HEK293 (cell line): ENCODE data around the gene CYP2B6.
"Not testable (repeated sequence)": the region's sequence is repeated elsewhere in the genome, so short reads cannot be mapped to it uniquely, and the experiment has no call there.

Experiments used
- CTCF ChIA-PET: fragments of 350-600 bp; formaldehyde crosslinking; extraction: SDS; loops from one replicate; lab custom pipeline; 2021; ENCODE audit warnings: antibody characterized with exemption; lab: Yijun Ruan, JAX
- POLR2A ChIA-PET: fragments of 300-600 bp; formaldehyde crosslinking; extraction: SDS; loops from one replicate; lab custom pipeline; 2020; ENCODE audit warnings: antibody characterized with exemption, inconsistent platforms; lab: Yijun Ruan, JAX
- H3K27ac ChIP-seq: fragments of 200-500 bp; sonication (Bioruptor generic); 2 replicates; pipeline ENCODE4 v1.5.1; 2014; ENCODE audit warnings: low read depth, low read length, control low read depth, inconsistent platforms; ENCODE audit errors: extremely low read depth
- H3K36me3 ChIP-seq, 2 experiments: fragments of 200-500 bp in 1 of 2; sonication (Bioruptor generic) in 1 of 2; 1 replicate in 1 of 2; 2 replicates in 1 of 2; pipeline ENCODE4 v1.5.1; 2014 to 2017; ENCODE audit warnings: inconsistent platforms in 2 of 2, low read length in 2 of 2; ENCODE audit not compliant: control insufficient read depth in 2 of 2, insufficient read depth in 1 of 2
- H3K4me1 ChIP-seq: fragments of 200-500 bp; sonication (Bioruptor generic); 2 replicates; pipeline ENCODE4 v1.5.1; 2014; ENCODE audit warnings: mild to moderate bottlenecking, low read length, inconsistent platforms; ENCODE audit not compliant: control insufficient read depth, insufficient read depth
- H3K4me3 ChIP-seq: 2 replicates; pipeline ENCODE4 v1.5.1; 2011; ENCODE audit warnings: low read depth, mild to moderate bottlenecking, control low read depth, low read length, moderate library complexity
- H3K9me3 ChIP-seq: fragments of 200-500 bp; sonication (Bioruptor generic); 2 replicates; pipeline ENCODE4 v1.5.1; 2014; ENCODE audit warnings: low read depth, low read length, inconsistent platforms; ENCODE audit not compliant: control insufficient read depth, insufficient read depth
- GLI4 ChIP-seq: fragments of 450-650 bp; formaldehyde crosslinking; IDR thresholded peaks from 2 replicates; pipeline ENCODE4 v1.5.1; 2016; ENCODE audit warnings: missing biosample characterization, missing genetic modification characterization
- MEIS1 ChIP-seq: sonication (generic); formaldehyde crosslinking; IDR thresholded peaks from 2 replicates; pipeline ENCODE4 v1.8.1; 2022; ENCODE audit warnings: missing genetic modification reagents, mild to moderate bottlenecking, borderline replicate concordance
- SP7 ChIP-seq: fragments of 450-650 bp; formaldehyde crosslinking; IDR thresholded peaks from 2 replicates; pipeline ENCODE4 v1.5.1; 2016; ENCODE audit warnings: missing biosample characterization, missing genetic modification characterization
- YY2 ChIP-seq: fragments of 450-650 bp; formaldehyde crosslinking; IDR thresholded peaks from 2 replicates; pipeline ENCODE4 v1.5.1; 2016; ENCODE audit warnings: missing biosample characterization, missing genetic modification characterization
- ZBTB11 ChIP-seq: fragments of 450-650 bp; formaldehyde crosslinking; conservative IDR thresholded peaks from 2 replicates; pipeline ENCODE4 v1.5.1; 2016; ENCODE audit warnings: low read depth, missing biosample characterization, missing genetic modification characterization
- ZBTB17 ChIP-seq: fragments of 450-650 bp; formaldehyde crosslinking; IDR thresholded peaks from 2 replicates; pipeline ENCODE4 v1.5.1; 2016; ENCODE audit warnings: missing biosample characterization, missing genetic modification characterization
- ZNF121 ChIP-seq: fragments of 450-650 bp; formaldehyde crosslinking; IDR thresholded peaks from 2 replicates; pipeline ENCODE4 v1.5.1; 2016; ENCODE audit warnings: missing biosample characterization, missing genetic modification characterization
- ZNF133 ChIP-seq: fragments of 450-650 bp; formaldehyde crosslinking; IDR thresholded peaks from 2 replicates; pipeline ENCODE4 v1.5.1; 2016; ENCODE audit warnings: missing biosample characterization, missing genetic modification characterization
- ZNF16 ChIP-seq: fragments of 450-650 bp; formaldehyde crosslinking; IDR thresholded peaks from 2 replicates; pipeline ENCODE4 v1.5.1; 2016; ENCODE audit warnings: low read depth, missing biosample characterization, missing genetic modification characterization
- ZNF335 ChIP-seq: fragments of 450-650 bp; formaldehyde crosslinking; conservative IDR thresholded peaks from 2 replicates; pipeline ENCODE4 v1.5.1; 2016; ENCODE audit warnings: missing biosample characterization, missing genetic modification characterization
- ZNF341 ChIP-seq: fragments of 450-650 bp; formaldehyde crosslinking; IDR thresholded peaks from 2 replicates; pipeline ENCODE4; 2016; ENCODE audit warnings: low read depth, missing biosample characterization, missing genetic modification characterization
- ZNF514 ChIP-seq: fragments of 450-650 bp; formaldehyde crosslinking; IDR thresholded peaks from 2 replicates; pipeline ENCODE4 v1.5.1; 2016; ENCODE audit warnings: missing biosample characterization, missing genetic modification characterization
- ZNF585B ChIP-seq: fragments of 450-650 bp; formaldehyde crosslinking; IDR thresholded peaks from 2 replicates; pipeline ENCODE4 v1.5.1; 2016; ENCODE audit warnings: missing biosample characterization, missing genetic modification characterization
- ZSCAN16 ChIP-seq: fragments of 450-650 bp; formaldehyde crosslinking; IDR thresholded peaks from 2 replicates; pipeline ENCODE4 v1.5.1; 2016; ENCODE audit warnings: missing biosample characterization, missing genetic modification characterization
- ZXDB ChIP-seq: fragments of 450-650 bp; formaldehyde crosslinking; IDR thresholded peaks from 2 replicates; pipeline ENCODE4 v1.5.1; 2016; ENCODE audit warnings: missing biosample characterization, missing genetic modification characterization
- TF ChIP-seq, protein P1 (sequence below): fragments of 450-650 bp; formaldehyde crosslinking; IDR thresholded peaks from 2 replicates; pipeline ENCODE4 v1.5.1; 2016; ENCODE audit warnings: missing biosample characterization, missing genetic modification characterization

Gene CYP2B6

DNA sequence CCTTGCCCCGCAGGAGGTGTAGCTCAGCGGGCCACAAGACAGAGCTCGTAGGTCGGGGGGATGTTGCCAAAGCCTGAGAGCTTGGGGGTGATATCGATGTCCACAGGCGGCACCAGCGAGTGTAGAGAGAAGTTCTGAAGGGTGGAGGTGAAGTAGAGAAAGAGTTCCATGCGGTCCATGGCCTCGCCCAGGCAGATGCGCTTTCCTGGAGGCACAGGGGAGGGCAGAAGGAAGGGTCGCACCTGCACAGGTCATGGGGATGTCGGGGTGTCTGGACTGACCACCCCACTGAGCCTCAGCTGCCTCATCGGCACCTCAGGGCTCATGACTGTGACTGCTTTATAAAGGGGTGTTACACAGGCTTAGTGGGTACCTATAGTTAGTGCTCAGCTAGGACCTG lies 59.3 kb downstream of the CYP2B6 start (continued):
- TF ChIP-seq ZNF121 (tag by site-specific recombination) = no peak
- TF ChIP-seq ZNF514 (tag by site-specific recombination) = no peak

- CTCF ChIA-PET, H3K36me3 ChIP-seq, H3K27ac ChIP-seq, H3K4me1 ChIP-seq, H3K9me3 ChIP-seq, H3K4me3 ChIP-seq, POLR2A ChIA-PET: not testable (repeated sequence)
Observed at GRCh38 chr19:41052162-41052561, 61.1 kb downstream of the CYP2B6 start.

- H3K36me3 ChIP-seq, POLR2A ChIA-PET, CTCF ChIA-PET, H3K27ac ChIP-seq, H3K9me3 ChIP-seq, H3K4me3 ChIP-seq, H3K4me1 ChIP-seq: not testable (repeated sequence)
Observed at GRCh38 chr19:41053331-41053730, 62.2 kb downstream of the CYP2B6 start.

DNA sequence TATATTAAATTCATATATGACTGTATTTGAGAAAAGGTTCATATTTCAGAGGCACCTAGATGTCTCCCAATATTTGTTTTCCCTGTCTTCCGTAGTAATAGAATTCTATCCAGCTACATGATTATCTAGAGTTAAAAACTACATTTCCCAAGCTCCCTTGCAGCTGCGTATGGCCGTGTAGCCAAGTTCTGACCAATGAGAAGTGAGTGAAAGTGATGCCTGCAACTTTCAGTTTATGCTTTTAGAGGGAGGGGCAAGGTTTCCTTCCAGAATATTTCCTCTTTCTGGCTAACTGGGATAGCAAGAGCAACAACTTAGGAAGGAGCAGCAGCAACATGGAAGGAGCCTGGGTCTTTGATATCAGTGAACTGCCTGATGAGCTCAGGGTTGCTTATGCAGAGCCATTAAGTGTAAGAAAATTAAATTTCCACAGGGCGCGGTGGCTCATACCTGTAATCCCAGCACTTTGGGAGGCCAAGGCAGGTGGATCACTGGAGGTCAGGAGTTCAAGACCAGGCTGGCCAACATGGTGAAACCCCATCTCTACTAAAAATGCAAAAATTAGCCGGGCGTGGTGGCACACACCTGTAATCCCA lies 74.0 kb downstream of the CYP2B6 start:
- Histone ChIP-seq H3K27ac (no peak overlapping the region), H3K4me3 (no peak overlapping the region), H3K36me3 (no peaks in the 10 kb centered on the region), H3K9me3 (no peaks in the 10 kb centered on the region), H3K4me1 (no peaks in the 10 kb centered on the region)
- ChIA-PET CTCF (interaction anchor here (0.6 to 0.9 kb wide), 2 partner anchors 10 to 44 kb away, joined by 3 to 4 read pairs; no protein-coding TSS in a partner anchor), POLR2A (interaction anchor here (1.0 kb wide), 1 partner anchor 402 kb away, joined by 3 read pairs; no protein-coding TSS in a partner anchor)
- no peak for TF ChIP-seq GLI4 (tag by site-specific recombination)
- TF ChIP-seq ZNF335 (tag by site-specific recombination) = peak; percentile 62
- no peak for TF ChIP-seq ZNF133 (tag by site-specific recombination)
- TF ChIP-seq ZBTB11 (tag by site-specific recombination) = no peak
- no peak for TF ChIP-seq ZNF585B (tag by site-specific recombination)
- no peak for TF ChIP-seq ZXDB (tag by site-specific recombination)
- TF ChIP-seq SP7 (tag by site-specific recombination) = no peak
- no peak for TF ChIP-seq MEIS1 (CRISPR knock-in tag)
- TF ChIP-seq ZNF16 = no peak
- no peak for TF ChIP-seq ZSCAN16 (tag by site-specific recombination)
- 0 out of 2 replicates have a peak, but pooled peaks have one; percentile 23 for TF ChIP-seq YY2 (tag by site-specific recombination)
- TF ChIP-seq ZNF341 (tag by site-specific recombination) = 0 out of 2 replicates have a peak, but pooled peaks have one; percentile 24
- TF ChIP-seq, protein P1, sequence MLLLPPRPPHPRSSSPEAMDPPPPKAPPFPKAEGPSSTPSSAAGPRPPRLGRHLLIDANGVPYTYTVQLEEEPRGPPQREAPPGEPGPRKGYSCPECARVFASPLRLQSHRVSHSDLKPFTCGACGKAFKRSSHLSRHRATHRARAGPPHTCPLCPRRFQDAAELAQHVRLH (tag by site-specific recombination) = no peak
- 0 out of 2 replicates have a peak, but pooled peaks have one; percentile 22 for TF ChIP-seq ZBTB17 (tag by site-specific recombination)
